G401 (cell line): ENCODE measurements around the gene TMIGD1. TPM values are rescaled to one million over a fixed set of nuclear protein-coding genes. Genes with fewer than 3 reads are reported as not detected.

Experiments used
- DNase-seq: peaks from one replicate; pipeline ENCODE4 v3.0.0-alpha.2; 2015; ENCODE audit warnings: low spot score
- in situ Hi-C: cut with HindIII; loops from 2 replicates; pipeline ENCODE4 v1.10.0; 2016; ENCODE audit warnings: low sequenced_read_pairs, mixed read lengths
- total RNA-seq: library from RNA; depleted of rRNA; stranded (reverse); fragments of >200 nt; shearing (Covaris generic); gene quantifications from 2 replicates; pipeline ENCODE4 v1.2.3, GENCODE V29; 2014; rRNA removed

Gene TMIGD1
- total RNA-seq, 1 experiment from 2014 or later, result not detected

GRCh38 chr17:30297715-30298114, 36.1 kb downstream of the TMIGD1 start:
- no peak for DNase-seq
- in situ Hi-C loops, result no loop called here

GRCh38 chr17:30296499-30297080, 37.3 kb downstream of the TMIGD1 start:
- in situ Hi-C loops, result no loop called here
- no peak for DNase-seq

- in situ Hi-C loops, result no loop called here
- DNase-seq, result peak; percentile 40
Measured at GRCh38 chr17:30292286-30292858, 41.5 kb downstream of the TMIGD1 start.

GRCh38 chr17:30291543-30292285, 42.1 kb downstream of the TMIGD1 start, which contains the start of gene BLMH:
TSS of gene BLMH (minus strand) at chr17:30291944. CDS start at chr17:30291819, 125 bp downstream.
- peak; percentile 52 for DNase-seq
- in situ Hi-C loops, result no loop called here

GRCh38 chr17:30290696-30291542, 42.9 kb downstream of the TMIGD1 start:
- in situ Hi-C loops, result no loop called here
- peak; percentile 18 for DNase-seq

- in situ Hi-C loops, result no loop called here
- no peak for DNase-seq
Measured at GRCh38 chr17:30290077-30290476, 43.8 kb downstream of the TMIGD1 start.

GRCh38 chr17:30279156-30279555, 54.7 kb downstream of the TMIGD1 start:
- DNase-seq, result no peak
- in situ Hi-C loops, result no loop called here

- DNase-seq, result peak; percentile 31
- in situ Hi-C loops, result no loop called here
Measured at GRCh38 chr17:30278032-30278431, 55.8 kb downstream of the TMIGD1 start.

GRCh38 chr17:30275911-30276310, 57.9 kb downstream of the TMIGD1 start:
- in situ Hi-C loops, result no loop called here
- DNase-seq, result no peak

GRCh38 chr17:30274887-30275286, 59.0 kb downstream of the TMIGD1 start:
- no peak for DNase-seq
- in situ Hi-C loops, result no loop called here

- in situ Hi-C loops, result no loop called here
- DNase-seq, result no peak
Measured at GRCh38 chr17:30273373-30273772, 60.5 kb downstream of the TMIGD1 start.

- in situ Hi-C loops, result no loop called here
Measured at GRCh38 chr17:30271102-30271501, 62.8 kb downstream of the TMIGD1 start.

GRCh38 chr17:30267625-30268024, 66.2 kb downstream of the TMIGD1 start:
- DNase-seq, result no peak
- in situ Hi-C loops, result no loop called here

More at GRCh38 chr17:30271102-30271501, 62.8 kb downstream of the TMIGD1 start:
- no peak for DNase-seq

Other genes starting within 250 kb of the TMIGD1 start
- 0.98 and 6.1 TPM in 2 replicates for gene NSRP1, start 217.2 kb downstream of the TMIGD1 start, total RNA-seq
- gene SLC6A4, start 98.4 kb downstream of the TMIGD1 start, total RNA-seq, result not detected in 2 replicates
- gene BLMH, start 42.1 kb downstream of the TMIGD1 start, total RNA-seq, result 47.0 TPM in 2 replicates
- 18.5 and 38.6 TPM in 2 replicates for gene CPD, start 44.9 kb upstream of the TMIGD1 start, total RNA-seq
- gene GOSR1, start 143.4 kb upstream of the TMIGD1 start, total RNA-seq, result 16.5 and 33.9 TPM in 2 replicates